GM23338 (cell line): ENCODE measurements around the gene BPIFA2. TPM values are rescaled to one million over a fixed set of nuclear protein-coding genes. Genes with fewer than 3 reads are reported as not detected.

Source experiments
- ATAC-seq: fragments of 200-7000 bp; cut with Tn5 transposase; 3 replicates; pipeline ENCODE4 v1.9.1; 2020
- DNase-seq: peaks from one replicate; pipeline ENCODE4 v3.0.0-alpha.2; 2015; ENCODE audit warnings: low spot score
- H2AFZ ChIP-seq: fragments of 200-600 bp; sonication (generic); 2 replicates; pipeline ENCODE4 v1.8.0; 2016; ENCODE audit warnings: antibody characterized with exemption, mild to moderate bottlenecking, moderate library complexity
- H3F3A ChIP-seq: fragments of 200-600 bp; sonication (generic); replicated peaks from 2 replicates; pipeline ENCODE4 v1.8.0; 2017; ENCODE audit warnings: antibody characterized with exemption, mixed run types, low read depth
- H3K27ac ChIP-seq: fragments of 200-600 bp; sonication (generic); 2 replicates; pipeline ENCODE4 v1.6.1; 2016; ENCODE audit warnings: low read depth
- H3K27me3 ChIP-seq: fragments of 200-600 bp; sonication (generic); 2 replicates; pipeline ENCODE4 v1.8.0; 2016; ENCODE audit warnings: mild to moderate bottlenecking, mixed run types, moderate library complexity; ENCODE audit not compliant: insufficient read depth
- H3K36me3 ChIP-seq: fragments of 200-600 bp; sonication (generic); 2 replicates; pipeline ENCODE4 v1.8.0; 2016; ENCODE audit warnings: mild to moderate bottlenecking; ENCODE audit not compliant: insufficient read depth
- H3K4me1 ChIP-seq: fragments of 200-600 bp; sonication (generic); 2 replicates; pipeline ENCODE4 v1.8.0; 2016; ENCODE audit warnings: mild to moderate bottlenecking, moderate library complexity; ENCODE audit not compliant: insufficient read depth
- H3K4me2 ChIP-seq: fragments of 200-600 bp; sonication (generic); 2 replicates; pipeline ENCODE4 v1.7.1; 2017; ENCODE audit warnings: mixed run types
- H3K4me3 ChIP-seq: fragments of 200-600 bp; sonication (generic); 2 replicates; pipeline ENCODE4 v1.6.1; 2016; ENCODE audit warnings: mixed run types
- H3K79me2 ChIP-seq: fragments of 200-600 bp; sonication (generic); replicated peaks from 2 replicates; pipeline ENCODE4 v1.8.0; 2017; ENCODE audit warnings: mild to moderate bottlenecking; ENCODE audit not compliant: insufficient read depth
- H3K9me2 ChIP-seq: fragments of 200-600 bp; sonication (generic); 2 replicates; pipeline ENCODE4 v1.8.0; 2017; ENCODE audit not compliant: insufficient read depth
- H4K20me1 ChIP-seq: fragments of 200-600 bp; sonication (generic); replicated peaks from 2 replicates; pipeline ENCODE4 v1.8.0; 2017; ENCODE audit warnings: mild to moderate bottlenecking; ENCODE audit not compliant: insufficient read depth
- H3K27ac Mint-ChIP-seq: 2 replicates; pipeline ENCODE4 v1.8.0; 2020; ENCODE audit warnings: inconsistent platforms, mild to moderate bottlenecking, moderate library complexity, mixed read lengths
- H3K27me3 Mint-ChIP-seq: 3 replicates; pipeline ENCODE4 v1.8.0; 2022; ENCODE audit warnings: low read depth, mild to moderate bottlenecking, moderate library complexity, mixed read lengths, inconsistent platforms; ENCODE audit not compliant: insufficient read depth, poor library complexity
- H3K36me3 Mint-ChIP-seq: 3 replicates; pipeline ENCODE4 v1.8.0; 2021; ENCODE audit warnings: low read depth, mild to moderate bottlenecking, inconsistent platforms, moderate library complexity, mixed read lengths
- H3K4me1 Mint-ChIP-seq: 3 replicates; pipeline ENCODE4 v1.8.0; 2020; ENCODE audit warnings: mild to moderate bottlenecking, inconsistent platforms, mixed read lengths
- H3K4me3 Mint-ChIP-seq: 3 replicates; pipeline ENCODE4 v1.8.0; 2021; ENCODE audit warnings: moderate library complexity, mild to moderate bottlenecking, inconsistent platforms, mixed read lengths
- H3K9me3 Mint-ChIP-seq: 3 replicates; pipeline ENCODE4 v1.8.0; 2020; ENCODE audit warnings: moderate library complexity, mild to moderate bottlenecking, inconsistent platforms, mixed read lengths
- CTCF ChIP-seq, 2 experiments: fragments of 200-600 bp in 1 of 2; sonication (generic) in 1 of 2; conservative IDR thresholded peaks; 2 replicates each; pipeline versions ENCODE4 v1.5.1 to v1.6.1; 2016 to 2017; ENCODE audit warnings: antibody characterized with exemption in 2 of 2, low read depth in 2 of 2, mild to moderate bottlenecking in 2 of 2, moderate library complexity in 1 of 2
- NANOG ChIP-seq: IDR thresholded peaks from 2 replicates; pipeline ENCODE4 v1.6.1; 2016; ENCODE audit warnings: antibody characterized with exemption, borderline replicate concordance
- POLR2AphosphoS5 ChIP-seq: IDR thresholded peaks from 2 replicates; pipeline ENCODE4 v1.6.1; 2016; ENCODE audit warnings: antibody characterized with exemption, low read depth
- REST ChIP-seq: IDR thresholded peaks from one replicate; pipeline ENCODE4 v1.6.1; 2018; ENCODE audit warnings: antibody characterized with exemption; ENCODE audit not compliant: unreplicated experiment
- ZNF462 ChIP-seq: fragments of 250-450 bp; sonication (Bioruptor Pico); IDR thresholded peaks from 2 replicates; pipeline ENCODE4 v1.5.0; 2020; ENCODE audit warnings: mild to moderate bottlenecking, moderate library complexity
- long read RNA-seq: library from polyadenylated mRNA; unstranded; transcript quantifications from one replicate; pipeline ENCODE4 v2.0.0, GENCODE V29; 2020; ENCODE audit not compliant: unreplicated experiment
- polyA plus RNA-seq: library from polyadenylated mRNA; unstranded; fragments of >200 nt; fragmentation: Nextera tagmentation; extraction: Ambion mirVana; gene quantifications from 2 replicates; pipeline ENCODE4 v1.2.1, GENCODE V29; 2016
- total RNA-seq: library from RNA; depleted of rRNA; stranded (reverse); fragments of >200 nt; shearing (Covaris generic); gene quantifications from 2 replicates; pipeline ENCODE4 v1.2.3, GENCODE V29; 2014; rRNA removed

Gene BPIFA2
- total RNA-seq: not detected in 2 replicates
- polyA plus RNA-seq: not detected in 2 replicates
- long read RNA-seq: 0 reads

GRCh38 chr20:33167859-33168258 is at the start of gene BPIFA2:
Gene BPIFA2 (plus strand): TSS chr20:33168159. CDS start chr20:33169146, 987 bp downstream.
- H3F3A ChIP-seq: no peaks in the 10 kb centered on the region
- peaks cover 7% of the 10 kb centered on the region; the same call in 2 of the 3 replicates for H3K36me3 Mint-ChIP-seq
- no peak within 1 kb of the TSS for H3K27ac ChIP-seq
- H3K27ac Mint-ChIP-seq: no peak within 1 kb of the TSS
- no peaks in the 10 kb centered on the region for H3K4me1 Mint-ChIP-seq
- H4K20me1 ChIP-seq: no peaks in the 10 kb centered on the region
- H3K79me2 ChIP-seq: no peaks in the 10 kb centered on the region
- no peak for DNase-seq
- no peak within 1 kb of the TSS for H2AFZ ChIP-seq
- no peak for ATAC-seq
- 0 out of 4 replicates have a peak, but pooled peaks of 1 of the 2 experiments have one; percentile 2 for TF ChIP-seq CTCF (conservative IDR thresholded peaks at IDR 0.05; ENCODE audit: low read depth in 2 of 2)
- no peak for TF ChIP-seq NANOG
- no peak within 1 kb of the TSS for H3K4me2 ChIP-seq
- H3K27me3 Mint-ChIP-seq: peaks cover 6% of the 10 kb centered on the region
- peaks cover 27% of the 10 kb centered on the region for H3K9me3 Mint-ChIP-seq
- no peak within 1 kb of the TSS for H3K4me3 Mint-ChIP-seq
- no peaks in the 10 kb centered on the region for H3K9me2 ChIP-seq
- H3K4me3 ChIP-seq: no peak within 1 kb of the TSS
- 0 out of 2 replicates have a peak, but pooled peaks cover 3% of the 10 kb centered on the region for H3K36me3 ChIP-seq
- no peaks in the 10 kb centered on the region for H3K4me1 ChIP-seq
- no peaks in the 10 kb centered on the region for H3K27me3 ChIP-seq

- Mint-ChIP-seq H3K4me1 (no peaks in the 10 kb centered on the region), H3K27ac (no peak overlapping the region), H3K4me3 (no peak overlapping the region), H3K9me3 (peaks cover 34% of the 10 kb centered on the region), H3K27me3 (peaks cover 2% of the 10 kb centered on the region), H3K36me3 (peaks cover 7% of the 10 kb centered on the region)
- H3F3A ChIP-seq: no peaks in the 10 kb centered on the region
- H3K79me2 ChIP-seq: no peaks in the 10 kb centered on the region
- H2AFZ ChIP-seq: no peak overlapping the region
- ATAC-seq (no peak), DNase-seq (no peak)
- H3K27me3 ChIP-seq: no peaks in the 10 kb centered on the region
- no peak overlapping the region for H3K27ac ChIP-seq
- no peak overlapping the region for H3K4me2 ChIP-seq
- no peaks in the 10 kb centered on the region for H4K20me1 ChIP-seq
- H3K9me2 ChIP-seq: peaks cover 12% of the 10 kb centered on the region; the same call in 1 of the 2 replicates
- no peak overlapping the region for H3K4me3 ChIP-seq
- no peaks in the 10 kb centered on the region for H3K4me1 ChIP-seq
- H3K36me3 ChIP-seq: no peaks in the 10 kb centered on the region
- TF ChIP-seq REST (no peak), POLR2AphosphoS5 (no peak), ZNF462 (no peak), NANOG (no peak)
These were observed 47.9 kb upstream of the BPIFA2 start for GRCh38 chr20:33119725-33120720.
